H1 (cell line): ENCODE measurements around the gene ANKH. TPM values are rescaled to one million over a fixed set of nuclear protein-coding genes. Genes with fewer than 3 reads are reported as not detected.

ENCODE experiments used
- CTCF ChIA-PET: fragments of 300-600 bp; sonication (Branson Sonifier 250); formaldehyde crosslinking; loops from one replicate; lab custom pipeline; 2021; ENCODE audit not compliant: partially characterized antibody; lab: Charles Lee
- POLR2A ChIA-PET: fragments of 300-600 bp; sonication (Branson Sonifier 250); formaldehyde crosslinking; loops from one replicate; lab custom pipeline; 2021; ENCODE audit warnings: inconsistent platforms; ENCODE audit not compliant: partially characterized antibody; lab: Charles Lee
- DNase-seq, 2 experiments: peaks; one replicate each; pipeline versions ENCODE4 v3.0.0 to v3.0.0-alpha.2; 2010 to 2022; ENCODE audit warnings: low spot score in 2 of 2, low read depth in 1 of 2, mixed read lengths in 1 of 2
- FAIRE-seq: peaks from 2 replicates; lab custom pipeline; 2011; peaks lifted over from hg19 to GRCh38; lab: Jason Lieb, UNC
- H2AFZ ChIP-seq: 2 replicates; pipeline ENCODE4 v1.8.1; 2012; ENCODE audit warnings: low read length, inconsistent platforms
- H2AK5ac ChIP-seq: 2 replicates; pipeline ENCODE4 v1.6.1; 2013; ENCODE audit warnings: low read depth, low read length
- H2BK120ac ChIP-seq: replicated peaks from 2 replicates; pipeline ENCODE3; 2013; ENCODE audit warnings: low read depth, low read length, inconsistent platforms
- H2BK12ac ChIP-seq: 2 replicates; pipeline ENCODE4 v1.6.1; 2013; ENCODE audit warnings: low read depth, low read length
- H2BK15ac ChIP-seq: 2 replicates; pipeline ENCODE4 v1.6.1; 2013; ENCODE audit warnings: low read length
- H2BK20ac ChIP-seq: 2 replicates; pipeline ENCODE4 v1.6.1; 2013; ENCODE audit warnings: low read length
- H2BK5ac ChIP-seq: 2 replicates; pipeline ENCODE4 v1.6.1; 2013; ENCODE audit warnings: low read depth, low read length
- H3K14ac ChIP-seq: 2 replicates; pipeline ENCODE4 v1.6.1; 2013; ENCODE audit warnings: inconsistent platforms; ENCODE audit not compliant: insufficient read length
- H3K18ac ChIP-seq: 2 replicates; pipeline ENCODE4 v1.6.1; 2013; ENCODE audit warnings: low read length; ENCODE audit errors: extremely low read depth
- H3K23ac ChIP-seq: 2 replicates; pipeline ENCODE4 v1.6.1; 2013; ENCODE audit warnings: inconsistent platforms; ENCODE audit not compliant: insufficient read length
- H3K23me2 ChIP-seq: 2 replicates; pipeline ENCODE4 v1.6.1; 2013; ENCODE audit warnings: low read depth, low read length
- H3K27ac ChIP-seq: 2 replicates; pipeline ENCODE4 v1.6.1; 2011; ENCODE audit warnings: low read depth, low read length, inconsistent platforms
- H3K27me3 ChIP-seq, 4 experiments: replicated peaks in 1 of 4; 1 replicate in 1 of 4; 2 replicates in 3 of 4; pipeline versions ENCODE4 v1.6.1 to v1.8.1; 2011 to 2013; ENCODE audit warnings: low read length in 3 of 4, mild to moderate bottlenecking in 3 of 4, inconsistent platforms in 2 of 4, mixed read lengths in 2 of 4, moderate library complexity in 1 of 4; ENCODE audit not compliant: control insufficient read depth in 3 of 4, insufficient read depth in 3 of 4; ENCODE audit errors: extremely low read depth in 1 of 4
- H3K36me3 ChIP-seq, 4 experiments: 2 replicates each; pipeline versions ENCODE4 v1.6.1 to v1.8.1; 2011 to 2013; ENCODE audit warnings: mild to moderate bottlenecking in 4 of 4, low read length in 3 of 4, moderate library complexity in 2 of 4, control low read depth in 1 of 4, inconsistent platforms in 1 of 4; ENCODE audit not compliant: insufficient read depth in 4 of 4, control insufficient read depth in 2 of 4
- H3K4ac ChIP-seq: replicated peaks from 2 replicates; pipeline ENCODE3; 2013; ENCODE audit warnings: low read length, low read depth, mixed read lengths, inconsistent platforms; ENCODE audit not compliant: insufficient read length
- H3K4me1 ChIP-seq, 4 experiments: replicated peaks in 1 of 4; 1 replicate in 1 of 4; 2 replicates in 3 of 4; pipeline versions ENCODE4 v1.6.1 to v1.8.1; 2011 to 2013; ENCODE audit warnings: low read length in 3 of 4, inconsistent platforms in 2 of 4, mixed read lengths in 1 of 4; ENCODE audit not compliant: insufficient read depth in 4 of 4, control insufficient read depth in 3 of 4
- H3K4me2 ChIP-seq, 2 experiments: 2 replicates each; pipeline versions ENCODE4 v1.6.1 to v1.8.1; 2011 to 2013; ENCODE audit warnings: low read depth in 2 of 2, low read length in 2 of 2, control low read depth in 1 of 2, inconsistent platforms in 1 of 2, mild to moderate bottlenecking in 1 of 2; ENCODE audit not compliant: insufficient read depth in 1 of 2
- H3K4me3 ChIP-seq, 4 experiments: fragments of 200-600, 300-600 bp in 1 of 4; sonication (generic), shearing (Covaris generic), sonication (Bioruptor Twin) in 1 of 4; 2 replicates each; pipeline versions ENCODE4 v1.5.1 to v1.8.1; 2011 to 2016; ENCODE audit warnings: low read length in 4 of 4, low read depth in 3 of 4, control low read depth in 2 of 4, inconsistent platforms in 2 of 4, mild to moderate bottlenecking in 2 of 4, mixed read lengths in 1 of 4, moderate library complexity in 1 of 4; ENCODE audit not compliant: insufficient read depth in 2 of 4; ENCODE audit errors: extremely low read depth in 1 of 4
- H3K56ac ChIP-seq: replicated peaks from 2 replicates; pipeline ENCODE3; 2013; ENCODE audit warnings: low read depth, mild to moderate bottlenecking, mixed read lengths, low read length, inconsistent platforms; ENCODE audit not compliant: insufficient read length
- H3K79me1 ChIP-seq: 2 replicates; pipeline ENCODE4 v1.6.1; 2013; ENCODE audit warnings: low read depth, low read length, control low read depth
- H3K79me2 ChIP-seq, 2 experiments: 2 replicates each; pipeline versions ENCODE4 v1.6.1 to v1.8.1; 2012 to 2013; ENCODE audit warnings: low read length in 2 of 2, mild to moderate bottlenecking in 2 of 2, inconsistent platforms in 1 of 2; ENCODE audit not compliant: insufficient read depth in 2 of 2, control insufficient read depth in 1 of 2
- H3K9ac ChIP-seq, 4 experiments: replicated peaks in 1 of 4; 1 replicate in 1 of 4; 2 replicates in 3 of 4; pipeline versions ENCODE4 v1.6.1 to v1.8.1; 2011 to 2013; ENCODE audit warnings: low read depth in 3 of 4, low read length in 3 of 4, control low read depth in 2 of 4, mild to moderate bottlenecking in 2 of 4, moderate library complexity in 2 of 4, inconsistent platforms in 1 of 4; ENCODE audit errors: extremely low read depth in 1 of 4
- H3K9me3 ChIP-seq, 2 experiments: 2 replicates each; pipeline versions ENCODE4 v1.6.1 to v1.8.1; 2012 to 2013; ENCODE audit warnings: mild to moderate bottlenecking in 2 of 2, moderate library complexity in 2 of 2, control low read depth in 1 of 2, inconsistent platforms in 1 of 2, low read depth in 1 of 2, low read length in 1 of 2, mixed read lengths in 1 of 2; ENCODE audit not compliant: insufficient read depth in 2 of 2
- H4K20me1 ChIP-seq, 2 experiments: replicated peaks in 1 of 2; 2 replicates each; pipeline versions ENCODE3 to v1.8.1; 2011 to 2013; ENCODE audit warnings: inconsistent platforms in 2 of 2, low read length in 2 of 2, mild to moderate bottlenecking in 1 of 2; ENCODE audit not compliant: insufficient read depth in 2 of 2, control insufficient read depth in 1 of 2
- H4K5ac ChIP-seq: 2 replicates; pipeline ENCODE4 v1.6.1; 2013; ENCODE audit warnings: low read length, low read depth, mixed read lengths, inconsistent platforms; ENCODE audit not compliant: insufficient read length
- H4K8ac ChIP-seq: 2 replicates; pipeline ENCODE4 v1.8.0; 2013; ENCODE audit warnings: mild to moderate bottlenecking, moderate library complexity, low read length, inconsistent platforms; ENCODE audit not compliant: insufficient read depth; ENCODE audit errors: extremely low read depth
- H4K91ac ChIP-seq: replicated peaks from 2 replicates; pipeline ENCODE3; 2013; ENCODE audit warnings: low read length, mixed read lengths, inconsistent platforms; ENCODE audit not compliant: insufficient read length
- ASH2L ChIP-seq: fragments of 200-600, 300-600 bp; sonication (generic); IDR thresholded peaks from one replicate; pipeline ENCODE4 v1.7.1; 2017; ENCODE audit warnings: low read length
- CREB1 ChIP-seq: IDR thresholded peaks from 2 replicates; pipeline ENCODE4 v1.6.1; 2012; ENCODE audit warnings: inconsistent platforms
- E2F6 ChIP-seq: IDR thresholded peaks from 2 replicates; pipeline ENCODE4 v1.6.1; 2012; ENCODE audit warnings: inconsistent platforms
- EZH2 ChIP-seq: fragments of 200-600 bp; sonication (generic); IDR thresholded peaks from 2 replicates; pipeline ENCODE4 v1.7.1; 2012; ENCODE audit warnings: low read depth, mild to moderate bottlenecking, moderate library complexity, low read length, inconsistent platforms; ENCODE audit not compliant: severe bottlenecking
- POU5F1 ChIP-seq: IDR thresholded peaks from 2 replicates; pipeline ENCODE4 v1.6.1; 2011; ENCODE audit warnings: low read depth, mild to moderate bottlenecking, low read length, moderate library complexity
- USF2 ChIP-seq: IDR thresholded peaks from 2 replicates; pipeline ENCODE4 v1.6.1; 2011; ENCODE audit warnings: low read length, improper control_type of control experiment
- WGBS, 2 experiments: shearing (Covaris generic) in 1 of 2; methylation state at CpG; one replicate each; pipeline versions ENCODE4 v1.1.6 to v1.1.7; 2013 to 2015; ENCODE audit warnings: low lambda C conversion rate in 2 of 2, mixed read lengths in 2 of 2, inconsistent platforms in 1 of 2, low coverage in 1 of 2, missing lambda C conversion rate in 1 of 2; ENCODE audit not compliant: insufficient replicate concordance in 2 of 2, insufficient coverage in 1 of 2, insufficient read length in 1 of 2; ENCODE audit errors: extremely low coverage in 1 of 2, missing lambda C conversion rate in 1 of 2; 5-methylcytosine and 5-hydroxymethylcytosine counted together
- polyA plus RNA-seq, 7 experiments: library from polyadenylated mRNA; depleted of rRNA in 3 of 7; stranded (reverse) in 5 of 7; unstranded in 2 of 7; fragments of >200 nt in 5 of 7; fragments of 200-250 nt in 2 of 7; gene quantifications; 1 replicate in 5 of 7; 2 replicates in 1 of 7; 4 replicates in 1 of 7; pipeline versions ENCODE4 v1.2.1 to v1.2.3, GENCODE V29; 2011 to 2013; ENCODE audit warnings: missing spikeins in 2 of 7, mixed read lengths in 2 of 7
- total RNA-seq: library from RNA; stranded (reverse); fragmentation: NEBNext Ultra II Directional; extraction: Animal tissue kit (Norgen Biotek cat#: 25700); gene quantifications from 2 replicates; pipeline ENCODE4 v1.2.1, GENCODE V29; 2021

ANKH gene
- total and polyA plus RNA-seq, 2 of the 8 experiments (the other 6 are each of a cell fraction or from before 2014, with no cell fraction given), result 5.3 to 13.0 TPM

GRCh38 chr5:14715481-14715880 lies 156.1 kb downstream of the ANKH start:
- ChIA-PET CTCF (interaction anchor here (0.9 to 3.1 kb wide), 3 partner anchors 10 to 30 kb away, joined by 3 to 8 read pairs (median 3); no protein-coding TSS in a partner anchor), POLR2A (no interaction called here)
- Histone ChIP-seq H2AK5ac (no peak overlapping the region), H3K18ac (no peak overlapping the region), H4K91ac (no peak overlapping the region), H2BK20ac (no peak overlapping the region), H3K9me3 (peaks cover 3 to 5% of the 10 kb centered on the region in 2 experiments; a peak in 2 of 4 replicates), H3K14ac (no peak overlapping the region), H2BK12ac (no peak overlapping the region), H3K4ac (no peak overlapping the region), H2BK5ac (no peak overlapping the region), H3K79me1 (no peaks in the 10 kb centered on the region; the same call in 1 of the 2 replicates), H4K5ac (no peak overlapping the region), H3K27ac (no peak overlapping the region), H3K4me2 (no peak overlapping the region), H2BK15ac (no peak overlapping the region), H4K20me1 (no peaks in the 10 kb centered on the region), H3K9ac (no peak overlapping the region), H3K56ac (no peak overlapping the region), H2BK120ac (no peak overlapping the region), H3K36me3 (peaks cover 0 to 12% (median 5%) of the 10 kb centered on the region in 4 experiments; a peak in 5 of 8 replicates), H3K4me1 (no peaks in the 10 kb centered on the region), H3K27me3 (no peaks in the 10 kb centered on the region; a peak in 1 of 7 replicates), H3K4me3 (no peak overlapping the region), H3K79me2 (no peaks in the 10 kb centered on the region), H2AFZ (no peak overlapping the region), H4K8ac (no peak overlapping the region), H3K23me2 (no peaks in the 10 kb centered on the region), H3K23ac (no peak overlapping the region)
- FAIRE-seq (no peak), DNase-seq (no peak)
- TF ChIP-seq POU5F1 (no peak), USF2 (no peak), ASH2L (no peak), EZH2 (no peak), CREB1 (no peak), E2F6 (no peak)
- 91% methylated on average over 3 of the region's 3 CpGs; no CpG with 5 or more reads in 1 of the 2 experiments for WGBS, 2 experiments
